ENCODE data around the gene RALGPS1. TPM values are rescaled to one million over a fixed set of nuclear protein-coding genes. Genes with fewer than 3 reads are reported as not detected.

The RALGPS1 gene
- polyA plus RNA-seq, 1 of the 3 experiments (the other 2 are of a cell fraction): 3.9 TPM

GRCh38 chr9:127025042-127025441, 110.5 kb downstream of the RALGPS1 start:
- 93% methylated on average over 7 of the region's 7 CpGs for WGBS (ENCODE audit: low lambda C conversion rate)
- TF ChIP-seq USF1 (IDR thresholded peaks at IDR 0.05; ENCODE audit: borderline replicate concordance, low read depth) (no peak), CTCF (IDR thresholded peaks at IDR 0.05) (no peak), FOSL2 (IDR thresholded peaks at IDR 0.05; ENCODE audit: borderline replicate concordance, low read depth) (no peak), RCOR1 (IDR thresholded peaks at IDR 0.05; ENCODE audit: low read length) (no peak), EZH2phosphoT487 (IDR thresholded peaks at IDR 0.05; ENCODE audit: borderline replicate concordance, low read depth) (no peak)
- Histone ChIP-seq H3K9me3 (no peaks in the 10 kb centered on the region), H3K27me3 (ENCODE audit: insufficient read depth) (no peaks in the 10 kb centered on the region), H3K9ac (no peak overlapping the region), H2AFZ (ENCODE audit: low read depth) (no peak overlapping the region), H3K9me2 (no peaks in the 10 kb centered on the region), H3K27ac (ENCODE audit: low read depth in 2 of 2, low read length in 1 of 2) (no peak overlapping the region), H3K79me2 (ENCODE audit: insufficient read depth) (no peaks in the 10 kb centered on the region), H3K4me2 (no peak overlapping the region), H3K4me3 (ENCODE audit: low read depth in 2 of 2, low read length in 1 of 2) (no peak overlapping the region), H4K20me1 (ENCODE audit: insufficient read depth) (no peaks in the 10 kb centered on the region), H3F3A (replicated peaks; ENCODE audit: insufficient read depth) (no peaks in the 10 kb centered on the region), H3K4me1 (ENCODE audit: control insufficient read depth in 1 of 2, insufficient read depth in 2 of 2, low read depth in 1 of 2, low read length in 1 of 2) (peaks cover 12 to 38% of the 10 kb centered on the region in 2 experiments; a peak in 3 of 4 replicates), H3K36me3 (replicated peaks in 1 of 2; ENCODE audit: control insufficient read depth in 1 of 2, insufficient read depth in 2 of 2, low read length in 1 of 2) (no peaks in the 10 kb centered on the region)
- DNase-seq: no peak
- ChIA-PET CTCF (no interaction called here), POLR2A (no interaction called here)

GRCh38 chr9:127027694-127028093, 113.1 kb downstream of the RALGPS1 start:
- H3K4me3 ChIP-seq (ENCODE audit: low read depth in 2 of 2, low read length in 1 of 2): no peak overlapping the region
- CTCF ChIA-PET: no interaction called here
- no peaks in the 10 kb centered on the region for H3K36me3 ChIP-seq (replicated peaks in 1 of 2; ENCODE audit: control insufficient read depth in 1 of 2, insufficient read depth in 2 of 2, low read length in 1 of 2)
- POLR2A ChIA-PET: no interaction called here
- no peaks in the 10 kb centered on the region for H3K27me3 ChIP-seq (ENCODE audit: insufficient read depth)
- H2AFZ ChIP-seq (ENCODE audit: low read depth): no peak overlapping the region
- WGBS (ENCODE audit: low lambda C conversion rate): 67% methylated on average over 2 of the region's 2 CpGs
- H3K4me1 ChIP-seq (ENCODE audit: control insufficient read depth in 1 of 2, insufficient read depth in 2 of 2, low read depth in 1 of 2, low read length in 1 of 2): peaks cover 0 to 26% of the 10 kb centered on the region in 2 experiments; a peak in 1 of 4 replicates
- no peaks in the 10 kb centered on the region for H4K20me1 ChIP-seq (ENCODE audit: insufficient read depth)
- H3K9me2 ChIP-seq: no peaks in the 10 kb centered on the region
- H3F3A ChIP-seq (replicated peaks; ENCODE audit: insufficient read depth): no peaks in the 10 kb centered on the region
- H3K9ac ChIP-seq: no peak overlapping the region
- no peaks in the 10 kb centered on the region for H3K9me3 ChIP-seq
- DNase-seq: no peak
- H3K79me2 ChIP-seq (ENCODE audit: insufficient read depth): no peaks in the 10 kb centered on the region
- no peak overlapping the region for H3K27ac ChIP-seq (ENCODE audit: low read depth in 2 of 2, low read length in 1 of 2)
- no peak overlapping the region for H3K4me2 ChIP-seq
- TF ChIP-seq USF1 (IDR thresholded peaks at IDR 0.05; ENCODE audit: borderline replicate concordance, low read depth): no peak
- TF ChIP-seq ELF1 (IDR thresholded peaks at IDR 0.05): no peak
- TF ChIP-seq ZBTB33 (IDR thresholded peaks at IDR 0.05; ENCODE audit: borderline replicate concordance, low read depth): no peak
- no peak for TF ChIP-seq IRF3 (IDR thresholded peaks at IDR 0.05; ENCODE audit: low read depth, low read length)
- TF ChIP-seq GABPA (IDR thresholded peaks at IDR 0.05; ENCODE audit: low read depth): no peak
- TF ChIP-seq FOSL2 (IDR thresholded peaks at IDR 0.05; ENCODE audit: borderline replicate concordance, low read depth): no peak
- TF ChIP-seq PBX3 (IDR thresholded peaks at IDR 0.05): no peak
- TF ChIP-seq RAD21 (IDR thresholded peaks at IDR 0.05; ENCODE audit: low read length): no peak
- TF ChIP-seq MXI1 (IDR thresholded peaks at IDR 0.05; ENCODE audit: low read depth, low read length): no peak
- TF ChIP-seq SMC3 (IDR thresholded peaks at IDR 0.05; ENCODE audit: low read depth, low read length): no peak
- TF ChIP-seq TAF1 (IDR thresholded peaks at IDR 0.05; ENCODE audit: borderline replicate concordance, low read depth, low read length): no peak
- TF ChIP-seq JUND (IDR thresholded peaks at IDR 0.05): no peak
- no peak for TF ChIP-seq CTCF (IDR thresholded peaks at IDR 0.05)
- no peak for TF ChIP-seq MEF2A (IDR thresholded peaks at IDR 0.05; ENCODE audit: borderline replicate concordance, low read depth)
